NCI-H1105 treated with DMSO at 0.1 percent for 48 hours (cell line): ENCODE measurements around the gene BICRA.
A peak's percentile ranks its signal among the peaks of the same experiment; 100 is the strongest.

Source experiments
- DNase-seq: peaks from one replicate; lab custom pipeline; 2025; lab: John Stamatoyannopoulos, UW

Gene BICRA

GRCh38 chr19:47601180-47601904, 7.6 kb upstream of the BICRA start:
- DNase-seq: no peak

GRCh38 chr19:47603706-47604565, 5.0 kb upstream of the BICRA start:
- DNase-seq: no peak

- DNase-seq: no peak
These were observed 1.3 kb upstream of the BICRA start for GRCh38 chr19:47607564-47608073.

GRCh38 chr19:47608074-47608918, 638 bp upstream of the BICRA start:
- peak; percentile 81 for DNase-seq

- peak; percentile 28 for DNase-seq
These were observed 1.3 kb downstream of the BICRA start for GRCh38 chr19:47609906-47610894.

- DNase-seq: no peak
These were observed 2.0 kb downstream of the BICRA start for GRCh38 chr19:47610902-47611301.

- no peak for DNase-seq
These were observed 4.5 kb downstream of the BICRA start for GRCh38 chr19:47613165-47614020.

- DNase-seq: no peak
These were observed 5.0 kb downstream of the BICRA start for GRCh38 chr19:47614021-47614295.

GRCh38 chr19:47614559-47614958, 5.6 kb downstream of the BICRA start:
- no peak for DNase-seq

GRCh38 chr19:47615230-47615629, 6.3 kb downstream of the BICRA start:
- DNase-seq: no peak

- no peak for DNase-seq
These were observed 6.8 kb downstream of the BICRA start for GRCh38 chr19:47615714-47616113.

GRCh38 chr19:47618771-47619170, 9.8 kb downstream of the BICRA start:
- DNase-seq: no peak

GRCh38 chr19:47619763-47620162, 10.8 kb downstream of the BICRA start:
- no peak for DNase-seq

GRCh38 chr19:47623151-47623920, 14.4 kb downstream of the BICRA start:
- no peak for DNase-seq

GRCh38 chr19:47623921-47624391, 15.0 kb downstream of the BICRA start:
- no peak for DNase-seq

- no peak for DNase-seq
These were observed 16.7 kb downstream of the BICRA start for GRCh38 chr19:47625650-47626049.

GRCh38 chr19:47626238-47626637, 17.3 kb downstream of the BICRA start:
- no peak for DNase-seq

GRCh38 chr19:47628078-47628771, 19.3 kb downstream of the BICRA start:
- no peak for DNase-seq

- DNase-seq: no peak
These were observed 21.7 kb downstream of the BICRA start for GRCh38 chr19:47630594-47630993.
